HCT116 (cell line): Measurements from ENCODE around the gene SH3GLB2. TPM values are rescaled to one million over a fixed set of nuclear protein-coding genes. Genes with fewer than 3 reads are reported as not detected.

ENCODE experiments used
- ATAC-seq: fragments of 200-7000 bp; cut with Tn5 transposase; 2 replicates; pipeline ENCODE4 v1.9.1; 2020; ENCODE audit warnings: mild to moderate bottlenecking, moderate library complexity
- BruUV-seq: library from RNA; stranded (reverse); fragments of 400-500 nt; replicated peaks from 2 replicates; lab custom pipeline; 2021; lab: Mats Ljungman, UMichigan
- CTCF ChIA-PET: fragments of 300-600 bp; sonication (Branson Sonifier 250); formaldehyde crosslinking; loops from one replicate; lab custom pipeline; 2021; ENCODE audit warnings: antibody characterized with exemption; lab: Charles Lee
- POLR2A ChIA-PET: fragments of 300-600, 350-600 bp; sonication (Branson Sonifier 250); formaldehyde crosslinking; loops from one replicate; lab custom pipeline; 2021; ENCODE audit warnings: antibody characterized with exemption; lab: Charles Lee
- RAD21 ChIA-PET, 2 experiments: fragments of 300-600 bp; sonication (Branson Sonifier 250); formaldehyde crosslinking; loops; one replicate each; lab custom pipeline; 2023; ENCODE audit warnings: low total read pairs in 2 of 2; ENCODE audit not compliant: uncharacterized antibody in 2 of 2, unreplicated experiment in 2 of 2, low non-redundant PET in 1 of 2; lab: Charles Lee
- DNase-seq: peaks from one replicate; pipeline ENCODE4 v3.0.0-alpha.2; 2010; ENCODE audit warnings: low read depth, low spot score
- H2AFZ ChIP-seq: fragments of 200-600 bp; shearing (Covaris generic), sonication (generic); 2 replicates; pipeline ENCODE4 v1.6.1; 2017; ENCODE audit warnings: low read depth, mixed run types, mixed read lengths, antibody characterized with exemption, low read length; ENCODE audit not compliant: poor library complexity, severe bottlenecking
- H3K27ac ChIP-seq: 2 replicates; pipeline ENCODE4 v1.5.1; 2012; ENCODE audit warnings: low read depth, low read length
- H3K27me3 ChIP-seq: fragments of 200-600 bp; sonication (generic); 2 replicates; pipeline ENCODE4 v1.6.1; 2016; ENCODE audit warnings: mixed run types, low read length, mixed read lengths; ENCODE audit not compliant: insufficient read depth
- H3K36me3 ChIP-seq, 2 experiments: fragments of 200-500 bp in 1 of 2; fragments of 200-600 bp in 1 of 2; sonication (Bioruptor generic) in 1 of 2; sonication (generic) in 1 of 2; 2 replicates each; pipeline versions ENCODE4 v1.5.1 to v1.6.1; 2014 to 2016; ENCODE audit warnings: low read length in 2 of 2, inconsistent platforms in 1 of 2, mixed read lengths in 1 of 2, mixed run types in 1 of 2; ENCODE audit not compliant: insufficient read depth in 2 of 2, control insufficient read depth in 1 of 2
- H3K4me1 ChIP-seq, 2 experiments: fragments of 200-600 bp in 1 of 2; sonication (generic) in 1 of 2; 2 replicates each; pipeline versions ENCODE4 v1.5.1 to v1.6.1; 2012 to 2017; ENCODE audit warnings: low read length in 2 of 2, inconsistent platforms in 1 of 2, mild to moderate bottlenecking in 1 of 2, mixed read lengths in 1 of 2, mixed run types in 1 of 2, moderate library complexity in 1 of 2; ENCODE audit not compliant: insufficient read depth in 2 of 2, control insufficient read depth in 1 of 2
- H3K4me2 ChIP-seq: fragments of 200-600 bp; sonication (generic); 2 replicates; pipeline ENCODE4 v1.6.1; 2017; ENCODE audit warnings: mixed run types, low read length, mixed read lengths
- H3K4me3 ChIP-seq, 2 experiments: fragments of 200-600 bp in 1 of 2; sonication (generic) in 1 of 2; replicated peaks in 1 of 2; 2 replicates each; pipeline ENCODE4 v1.5.1; 2011 to 2016; ENCODE audit warnings: low read length in 2 of 2, control low read depth in 1 of 2, low read depth in 1 of 2, mild to moderate bottlenecking in 1 of 2, mixed read lengths in 1 of 2, mixed run types in 1 of 2
- H3K79me2 ChIP-seq: fragments of 200-600 bp; sonication (generic); 2 replicates; pipeline ENCODE4 v1.6.1; 2017; ENCODE audit warnings: mild to moderate bottlenecking, mixed run types, low read length, moderate library complexity, mixed read lengths; ENCODE audit not compliant: insufficient read depth
- H3K9ac ChIP-seq: fragments of 200-600 bp; sonication (generic); 2 replicates; pipeline ENCODE4 v1.6.1; 2016; ENCODE audit warnings: low read length, mixed read lengths
- H3K9me2 ChIP-seq: fragments of 200-600 bp; sonication (generic), shearing (Covaris generic); 2 replicates; pipeline ENCODE4 v1.6.1; 2017; ENCODE audit warnings: mixed run types, mild to moderate bottlenecking, moderate library complexity; ENCODE audit not compliant: insufficient read depth
- H3K9me3 ChIP-seq, 2 experiments: fragments of 200-500 bp in 1 of 2; fragments of 200-600 bp in 1 of 2; sonication (Bioruptor generic) in 1 of 2; sonication (generic) in 1 of 2; 2 replicates each; pipeline ENCODE4 v1.6.1; 2014 to 2017; ENCODE audit warnings: low read length in 2 of 2, mixed read lengths in 2 of 2, inconsistent platforms in 1 of 2, low read depth in 1 of 2, mild to moderate bottlenecking in 1 of 2, mixed run types in 1 of 2, moderate library complexity in 1 of 2; ENCODE audit not compliant: control insufficient read depth in 1 of 2, insufficient read depth in 1 of 2
- H4K20me1 ChIP-seq: fragments of 200-600 bp; sonication (generic), shearing (Covaris generic); 2 replicates; pipeline ENCODE4 v1.6.1; 2017; ENCODE audit warnings: mixed run types, mild to moderate bottlenecking, moderate library complexity; ENCODE audit not compliant: insufficient read depth
- CEBPB ChIP-seq: IDR thresholded peaks from 2 replicates; pipeline ENCODE4 v1.6.1; 2012; ENCODE audit warnings: low read depth
- ELF1 ChIP-seq: IDR thresholded peaks from 2 replicates; pipeline ENCODE4 v1.6.1; 2012; ENCODE audit warnings: low read depth, borderline replicate concordance
- EZH2 ChIP-seq: fragments of 200-600 bp; sonication (generic); IDR thresholded peaks from 2 replicates; pipeline ENCODE4 v1.6.1; 2017; ENCODE audit warnings: antibody characterized with exemption, mixed run types
- EZH2phosphoT487 ChIP-seq: fragments of 200-600 bp; IDR thresholded peaks from 2 replicates; pipeline ENCODE4 v1.6.1; 2018; ENCODE audit warnings: antibody characterized with exemption, borderline replicate concordance
- FOSL1 ChIP-seq: IDR thresholded peaks from 2 replicates; pipeline ENCODE4 v1.6.1; 2012; ENCODE audit warnings: low read depth
- JUND ChIP-seq: IDR thresholded peaks from 2 replicates; pipeline ENCODE4 v1.6.1; 2012
- MAX ChIP-seq: IDR thresholded peaks from 2 replicates; pipeline ENCODE4 v1.6.1; 2012
- POLR2A ChIP-seq: IDR thresholded peaks from 2 replicates; pipeline ENCODE4 v1.7.0; 2011; ENCODE audit warnings: borderline replicate concordance; ENCODE audit not compliant: insufficient read depth, insufficient read length; ENCODE audit errors: extremely low read depth
- POLR2AphosphoS5 ChIP-seq: IDR thresholded peaks from 2 replicates; pipeline ENCODE4 v1.6.1; 2011; ENCODE audit warnings: mild to moderate bottlenecking, low read depth, low read length, moderate library complexity
- RAD21 ChIP-seq: IDR thresholded peaks from 2 replicates; pipeline ENCODE4 v1.6.1; 2012; ENCODE audit warnings: low read depth, mild to moderate bottlenecking
- REST ChIP-seq: IDR thresholded peaks from 2 replicates; pipeline ENCODE4 v1.6.1; 2012; ENCODE audit warnings: low read depth
- SIN3A ChIP-seq: IDR thresholded peaks from 2 replicates; pipeline ENCODE4 v1.6.1; 2012; ENCODE audit warnings: low read depth
- SRF ChIP-seq: IDR thresholded peaks from 2 replicates; pipeline ENCODE4 v1.6.1; 2012; ENCODE audit warnings: low read depth
- TCF7L2 ChIP-seq: IDR thresholded peaks from 2 replicates; pipeline ENCODE4 v1.7.0; 2011; ENCODE audit warnings: borderline replicate concordance, inconsistent platforms; ENCODE audit not compliant: insufficient read depth, insufficient read length; ENCODE audit errors: extremely low read depth
- YY1 ChIP-seq: IDR thresholded peaks from 2 replicates; pipeline ENCODE4 v1.6.1; 2011; ENCODE audit warnings: low read length, low read depth, moderate library complexity, mild to moderate bottlenecking; ENCODE audit not compliant: insufficient replicate concordance; ENCODE audit errors: extremely low read depth
- ZBTB33 ChIP-seq: IDR thresholded peaks from 2 replicates; pipeline ENCODE4 v1.6.1; 2011; ENCODE audit warnings: mild to moderate bottlenecking, low read length, moderate library complexity; ENCODE audit not compliant: insufficient replicate concordance; ENCODE audit errors: extremely low read depth
- ZFX ChIP-seq: fragments of 450-650 bp; IDR thresholded peaks from 2 replicates; pipeline ENCODE4 v1.6.1; 2017
- intact Hi-C: fragments of 100-400 bp; cut with micrococcal nuclease; formaldehyde crosslinking; loops from 2 replicates; pipeline ENCODE4 v1.10.0; 2022
- total RNA-seq: library from RNA; stranded (reverse); gene quantifications from one replicate; pipeline ENCODE4 v1.2.1, GENCODE V29; 2021; ENCODE audit not compliant: unreplicated experiment

SH3GLB2 gene
- total RNA-seq, 1 experiment from 2014 or later = 87.9 TPM

- TF ChIP-seq MAX (no peak), RAD21 (no peak), FOSL1 (no peak)
- TF ChIP-seq, all 23 proteins: peak for 0
Observed at GRCh38 chr9:129007766-129008468, 20.2 kb downstream of the SH3GLB2 start (continued).

GRCh38 chr9:129007035-129007765 lies 20.9 kb downstream of the SH3GLB2 start:
- Histone ChIP-seq H4K20me1 (no peaks in the 10 kb centered on the region), H2AFZ (no peak overlapping the region), H3K27ac (peak overlapping the region; percentile 50), H3K36me3 (peaks cover 14 to 36% of the 10 kb centered on the region in 2 experiments; a peak in 3 of 4 replicates), H3K79me2 (no peaks in the 10 kb centered on the region), H3K4me1 (no peaks in the 10 kb centered on the region), H3K4me2 (no peak overlapping the region), H3K9ac (no peak overlapping the region), H3K4me3 (no peak overlapping the region), H3K9me3 (no peaks in the 10 kb centered on the region), H3K27me3 (no peaks in the 10 kb centered on the region), H3K9me2 (no peaks in the 10 kb centered on the region)
- ATAC-seq (peak; percentile 25), DNase-seq (no peak)
- BruUV-seq = no TSS peak
- CTCF ChIA-PET = no interaction called here
- TF ChIP-seq YY1 (no peak), SIN3A (no peak), TCF7L2 (no peak), EZH2phosphoT487 (no peak), CEBPB (no peak), MAX (no peak), ZBTB33 (no peak), POLR2AphosphoS5 (no peak), FOSL1 (no peak), EZH2 (no peak), ZFX (no peak), SRF (no peak), REST (no peak), POLR2A (no peak), RAD21 (no peak), JUND (no peak), ELF1 (no peak)
- POLR2A ChIA-PET = no interaction called here
- intact Hi-C loops = no loop called here
- RAD21 ChIA-PET = no interaction called here
